Skeletal muscle satellite cell (primary cell): ENCODE data around the gene ODF2.
A peak's percentile ranks its signal among the peaks of the same experiment; 100 is the strongest.
"Not testable (repeated sequence)": the region's sequence is repeated elsewhere in the genome, so short reads cannot be mapped to it uniquely, and the experiment has no call there.

Experiments
- H3K27me3 ChIP-seq: 2 replicates; pipeline ENCODE4 v1.7.0; 2013; ENCODE audit warnings: low read length; ENCODE audit not compliant: control insufficient read depth, insufficient read depth
- H3K36me3 ChIP-seq: 2 replicates; pipeline ENCODE4 v1.7.0; 2013; ENCODE audit warnings: mild to moderate bottlenecking, control low read depth, low read length; ENCODE audit not compliant: insufficient read depth
- H3K4me1 ChIP-seq: 2 replicates; pipeline ENCODE4 v1.7.0; 2013; ENCODE audit warnings: low read length; ENCODE audit not compliant: control insufficient read depth, insufficient read depth
- H3K4me2 ChIP-seq: 2 replicates; pipeline ENCODE4 v1.7.0; 2013; ENCODE audit warnings: mild to moderate bottlenecking, low read length
- H3K4me3 ChIP-seq: 2 replicates; pipeline ENCODE4 v1.7.0; 2013; ENCODE audit warnings: low read length
- H3K9ac ChIP-seq: 2 replicates; pipeline ENCODE4 v1.7.0; 2013; ENCODE audit warnings: mild to moderate bottlenecking, low read depth, low read length, moderate library complexity
- H3K9me3 ChIP-seq: replicated peaks from 2 replicates; pipeline ENCODE4 v1.7.0; 2013; ENCODE audit warnings: mild to moderate bottlenecking, control low read depth, low read length

The ODF2 gene

GRCh38 chr9:128429513-128430086 is 26.2 kb upstream of the ODF2 start:
- Histone ChIP-seq H3K36me3 (peaks cover 9% of the 10 kb centered on the region), H3K9me3 (no peaks in the 10 kb centered on the region), H3K4me2 (no peak overlapping the region), H3K4me3 (no peak overlapping the region), H3K9ac (no peak overlapping the region), H3K27me3 (no peaks in the 10 kb centered on the region), H3K4me1 (no peaks in the 10 kb centered on the region)

- H3K9me3 ChIP-seq: no peaks in the 10 kb centered on the region
- H3K4me2 ChIP-seq: no peak overlapping the region
- H3K4me1 ChIP-seq: no peaks in the 10 kb centered on the region
- no peaks in the 10 kb centered on the region for H3K27me3 ChIP-seq
- no peak overlapping the region for H3K9ac ChIP-seq
- H3K36me3 ChIP-seq: peaks cover 9% of the 10 kb centered on the region
- H3K4me3 ChIP-seq: no peak overlapping the region
Measured at GRCh38 chr9:128431207-128431606, 24.6 kb upstream of the ODF2 start.

DNA sequence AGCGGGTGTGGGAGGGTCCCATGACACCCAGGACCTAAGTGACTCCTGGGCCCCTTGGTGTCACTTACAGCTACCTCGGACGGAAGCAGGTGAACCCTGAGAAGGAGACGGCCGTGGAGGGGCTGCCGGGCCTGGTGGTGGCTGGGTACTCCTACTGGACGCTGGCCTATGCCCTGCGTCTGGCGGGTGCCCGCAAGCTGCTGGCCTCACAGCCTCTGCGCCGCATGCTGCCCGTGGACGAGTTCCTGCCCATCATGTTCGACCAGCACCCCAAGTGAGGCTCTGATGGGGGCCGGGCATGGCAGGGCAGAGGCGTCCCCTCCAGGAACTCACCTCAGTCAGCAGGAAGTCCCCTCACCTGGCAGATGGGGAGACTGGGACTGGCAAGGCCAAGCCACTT is 21.5 kb upstream of the ODF2 start:
- no peak overlapping the region for H3K4me2 ChIP-seq
- no peak overlapping the region for H3K4me3 ChIP-seq
- no peaks in the 10 kb centered on the region for H3K9me3 ChIP-seq
- peaks cover 2% of the 10 kb centered on the region for H3K36me3 ChIP-seq
- no peaks in the 10 kb centered on the region for H3K27me3 ChIP-seq
- H3K4me1 ChIP-seq: peaks cover 6% of the 10 kb centered on the region
- no peak overlapping the region for H3K9ac ChIP-seq

DNA sequence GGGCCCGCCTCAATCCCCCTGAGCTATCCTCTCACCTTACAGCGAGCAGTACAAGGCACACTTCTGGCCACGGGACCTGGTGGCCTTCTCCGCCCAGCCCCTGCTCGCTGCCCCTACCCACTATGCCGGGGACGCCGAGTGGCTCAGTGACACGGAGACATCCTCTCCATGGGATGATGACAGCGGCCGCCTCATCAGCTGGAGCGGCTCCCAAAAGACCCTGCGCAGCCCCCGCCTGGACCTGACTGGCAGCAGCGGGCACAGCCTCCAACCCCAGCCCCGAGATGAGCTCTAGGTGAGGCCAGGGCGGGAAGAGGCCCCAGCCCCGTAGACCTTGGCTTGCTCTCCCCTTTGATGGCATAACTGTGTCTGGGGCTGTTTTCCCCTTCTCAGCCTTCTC is 20.2 kb upstream of the ODF2 start:
- H3K4me1 ChIP-seq: peaks cover 6% of the 10 kb centered on the region
- H3K4me2 ChIP-seq: no peak overlapping the region
- H3K36me3 ChIP-seq: peaks cover 2% of the 10 kb centered on the region
- no peak overlapping the region for H3K4me3 ChIP-seq
- H3K9me3 ChIP-seq: no peaks in the 10 kb centered on the region
- no peaks in the 10 kb centered on the region for H3K27me3 ChIP-seq
- H3K9ac ChIP-seq: no peak overlapping the region

GRCh38 chr9:128438343-128439109 is 17.3 kb upstream of the ODF2 start:
- H3K9me3 ChIP-seq: no peaks in the 10 kb centered on the region
- no peak overlapping the region for H3K4me2 ChIP-seq
- H3K4me1 ChIP-seq: peaks cover 6% of the 10 kb centered on the region
- H3K4me3 ChIP-seq: no peak overlapping the region
- no peak overlapping the region for H3K9ac ChIP-seq
- no peaks in the 10 kb centered on the region for H3K36me3 ChIP-seq
- H3K27me3 ChIP-seq: peaks cover 6% of the 10 kb centered on the region

- Histone ChIP-seq H3K4me3 (no peak overlapping the region), H3K36me3 (no peaks in the 10 kb centered on the region), H3K9me3 (no peaks in the 10 kb centered on the region)
Measured at GRCh38 chr9:128439273-128439672, 16.5 kb upstream of the ODF2 start.

DNA sequence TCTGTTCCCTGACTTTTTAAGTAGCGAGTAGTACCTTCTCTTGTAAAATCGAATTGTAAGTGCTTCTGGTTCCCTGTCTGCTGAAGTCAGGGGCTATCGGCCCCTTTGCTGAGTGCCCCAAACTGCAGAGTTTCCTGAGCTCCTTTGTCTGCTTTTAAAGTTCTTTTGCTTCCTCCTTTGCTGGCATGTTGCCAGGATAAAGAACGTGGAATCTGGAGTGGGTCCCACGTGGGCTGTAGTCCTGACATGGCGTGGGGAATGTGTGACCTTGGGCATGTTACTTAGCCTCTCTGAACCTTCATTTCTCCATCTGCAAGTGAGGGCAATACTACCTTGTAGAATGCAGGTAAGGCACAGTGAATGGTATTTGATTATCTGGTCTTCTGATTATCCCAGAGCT is 13.7 kb upstream of the ODF2 start:
- no peaks in the 10 kb centered on the region for H3K9me3 ChIP-seq
- H3K4me1 ChIP-seq: peaks cover 6% of the 10 kb centered on the region
- no peak overlapping the region for H3K4me3 ChIP-seq
- no peak overlapping the region for H3K4me2 ChIP-seq
- H3K27me3 ChIP-seq: peaks cover 6% of the 10 kb centered on the region
- no peak overlapping the region for H3K9ac ChIP-seq
- H3K36me3 ChIP-seq: no peaks in the 10 kb centered on the region

More at GRCh38 chr9:128439273-128439672, 16.5 kb upstream of the ODF2 start:
- Histone ChIP-seq H3K27me3 (peaks cover 6% of the 10 kb centered on the region), H3K9ac (no peak overlapping the region), H3K4me2 (no peak overlapping the region), H3K4me1 (peaks cover 6% of the 10 kb centered on the region)

GRCh38 chr9:128446505-128446904 is 9.3 kb upstream of the ODF2 start:
- not testable (repeated sequence) for H3K4me2 ChIP-seq, H3K9me3 ChIP-seq, H3K36me3 ChIP-seq, H3K9ac ChIP-seq, H3K4me3 ChIP-seq, H3K27me3 ChIP-seq, H3K4me1 ChIP-seq

DNA sequence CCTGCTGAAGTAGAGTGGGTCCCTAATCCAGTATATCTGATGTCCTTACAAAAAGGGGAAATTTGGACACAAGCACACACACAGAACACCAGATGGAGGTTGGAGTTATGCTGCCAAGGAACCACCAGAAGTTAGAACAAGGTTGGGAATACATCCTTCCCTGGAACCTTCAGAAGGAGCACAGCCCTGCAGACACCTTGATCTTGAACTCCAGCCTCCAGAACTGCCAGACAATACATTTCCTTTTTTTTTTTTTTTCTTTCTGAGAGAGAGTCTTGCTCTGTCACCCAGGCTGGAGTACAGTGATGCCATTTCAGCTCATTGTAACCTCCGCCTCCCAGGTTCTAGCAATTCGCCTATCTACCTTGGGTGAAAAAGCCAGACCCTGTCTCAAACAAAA is 7.1 kb upstream of the ODF2 start:
- no peaks in the 10 kb centered on the region for H3K4me1 ChIP-seq
- H3K4me2 ChIP-seq: no peak overlapping the region
- no peak overlapping the region for H3K4me3 ChIP-seq
- H3K36me3 ChIP-seq: no peaks in the 10 kb centered on the region
- no peaks in the 10 kb centered on the region for H3K9me3 ChIP-seq
- H3K9ac ChIP-seq: no peak overlapping the region
- H3K27me3 ChIP-seq: no peaks in the 10 kb centered on the region

DNA sequence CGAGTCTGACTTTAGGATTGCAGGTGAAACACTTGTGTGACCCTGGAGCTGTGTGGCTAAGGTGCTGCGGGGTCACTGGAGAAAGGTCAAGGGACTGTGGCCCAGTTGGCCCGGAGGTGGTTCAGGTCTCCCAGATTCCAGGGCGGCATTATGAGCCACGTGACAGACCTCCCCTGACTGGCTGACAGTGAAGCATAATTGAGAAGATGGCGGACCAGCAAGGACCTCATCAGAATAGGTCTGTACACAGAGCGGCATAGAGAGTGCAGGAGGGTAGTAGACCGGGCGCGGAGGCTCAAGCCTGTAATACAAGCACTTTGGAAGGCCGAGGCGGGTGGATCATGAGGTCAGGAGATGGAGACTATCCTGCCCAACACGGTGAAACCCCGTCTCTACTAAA is 815 bp upstream of the ODF2 start:
- no peaks in the 10 kb centered on the region for H3K36me3 ChIP-seq
- H3K4me1 ChIP-seq: peaks cover 9% of the 10 kb centered on the region
- H3K4me3 ChIP-seq: no peak overlapping the region
- H3K4me2 ChIP-seq: no peak overlapping the region
- H3K27me3 ChIP-seq: no peaks in the 10 kb centered on the region
- no peaks in the 10 kb centered on the region for H3K9me3 ChIP-seq
- no peak overlapping the region for H3K9ac ChIP-seq

- Histone ChIP-seq H3K27me3 (no peaks in the 10 kb centered on the region), H3K9ac (peak overlapping the region; percentile 89), H3K36me3 (peaks cover 13% of the 10 kb centered on the region), H3K4me2 (peak overlapping the region; percentile 100), H3K4me3 (peak overlapping the region; percentile 89), H3K4me1 (peaks cover 9% of the 10 kb centered on the region), H3K9me3 (no peaks in the 10 kb centered on the region)
Measured at GRCh38 chr9:128456613-128457061, 831 bp downstream of the ODF2 start.

DNA sequence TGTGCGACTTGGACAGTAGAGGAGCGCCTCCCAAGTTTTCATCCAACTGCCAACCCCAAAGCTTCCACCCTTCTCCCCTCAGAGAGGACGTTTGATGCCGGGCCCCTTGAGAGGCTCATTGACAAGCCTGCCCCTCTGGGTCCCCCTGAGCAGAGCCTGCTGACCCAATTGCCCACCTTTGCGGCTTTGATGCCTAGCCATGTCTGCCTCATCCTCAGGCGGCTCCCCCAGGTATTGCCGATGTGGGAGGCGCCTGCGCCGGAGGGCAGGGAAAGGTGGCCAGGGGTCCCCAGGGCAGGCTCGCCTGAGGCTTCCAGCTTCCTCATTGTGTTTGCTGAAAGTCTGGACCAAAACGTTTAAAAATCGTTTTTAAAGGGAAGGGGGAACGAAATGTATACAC is 1.4 kb downstream of the ODF2 start:
- peak overlapping the region; percentile 89 for H3K9ac ChIP-seq
- no peaks in the 10 kb centered on the region for H3K9me3 ChIP-seq
- peak overlapping the region; percentile 100 for H3K4me2 ChIP-seq
- peak overlapping the region; percentile 89 for H3K4me3 ChIP-seq
- H3K36me3 ChIP-seq: peaks cover 16% of the 10 kb centered on the region
- no peaks in the 10 kb centered on the region for H3K27me3 ChIP-seq
- H3K4me1 ChIP-seq: peaks cover 9% of the 10 kb centered on the region
